ENCODE measurements around the gene BACH2.

BACH2 gene

GRCh38 chr6:90019216-90019615 lies 277.4 kb downstream of the BACH2 start:
- Histone ChIP-seq H3K4me1 (ENCODE audit: insufficient read depth, poor library complexity, severe bottlenecking) (no peaks in the 10 kb centered on the region), H3K9me3 (ENCODE audit: severe bottlenecking) (no peaks in the 10 kb centered on the region), H3K27ac (ENCODE audit: poor library complexity, severe bottlenecking) (no peak overlapping the region), H3K27me3 (ENCODE audit: insufficient read depth, poor library complexity, severe bottlenecking) (no peaks in the 10 kb centered on the region), H3K4me3 (ENCODE audit: severe bottlenecking) (no peak overlapping the region), H3K36me3 (ENCODE audit: low read depth) (no peaks in the 10 kb centered on the region)
- TF ChIP-seq CTCF (IDR thresholded peaks at IDR 0.05; ENCODE audit: poor library complexity, severe bottlenecking) = no peak
- DNase-seq (ENCODE audit: low spot score) (no peak), ATAC-seq (ENCODE audit: low read depth) (no peak)

GRCh38 chr6:90015883-90016282 lies 280.8 kb downstream of the BACH2 start:
- TF ChIP-seq CTCF (IDR thresholded peaks at IDR 0.05; ENCODE audit: poor library complexity, severe bottlenecking) = no peak
- H3K36me3 ChIP-seq (ENCODE audit: low read depth) = no peaks in the 10 kb centered on the region
- H3K27me3 ChIP-seq (ENCODE audit: insufficient read depth, poor library complexity, severe bottlenecking) = no peaks in the 10 kb centered on the region
- ATAC-seq (ENCODE audit: low read depth) (no peak), DNase-seq (ENCODE audit: low spot score) (no peak)
- no peak overlapping the region for H3K4me3 ChIP-seq (ENCODE audit: severe bottlenecking)
- no peaks in the 10 kb centered on the region for H3K4me1 ChIP-seq (ENCODE audit: insufficient read depth, poor library complexity, severe bottlenecking)
- H3K27ac ChIP-seq (ENCODE audit: poor library complexity, severe bottlenecking) = no peak overlapping the region
- H3K9me3 ChIP-seq (ENCODE audit: severe bottlenecking) = no peaks in the 10 kb centered on the region

GRCh38 chr6:90008908-90009501 lies 287.6 kb downstream of the BACH2 start:
- no peaks in the 10 kb centered on the region for H3K9me3 ChIP-seq (ENCODE audit: severe bottlenecking)
- ATAC-seq (ENCODE audit: low read depth) (peak; percentile 86), DNase-seq (ENCODE audit: low spot score) (no peak)
- H3K4me1 ChIP-seq (ENCODE audit: insufficient read depth, poor library complexity, severe bottlenecking) = peaks cover 23% of the 10 kb centered on the region
- TF ChIP-seq CTCF (IDR thresholded peaks at IDR 0.05; ENCODE audit: poor library complexity, severe bottlenecking) = no peak
- no peaks in the 10 kb centered on the region for H3K27me3 ChIP-seq (ENCODE audit: insufficient read depth, poor library complexity, severe bottlenecking)
- peak overlapping the region; percentile 78 for H3K27ac ChIP-seq (ENCODE audit: poor library complexity, severe bottlenecking)
- no peak overlapping the region for H3K4me3 ChIP-seq (ENCODE audit: severe bottlenecking)
- no peaks in the 10 kb centered on the region for H3K36me3 ChIP-seq (ENCODE audit: low read depth)

GRCh38 chr6:90008189-90008907 lies 288.3 kb downstream of the BACH2 start:
- H3K27me3 ChIP-seq (ENCODE audit: insufficient read depth, poor library complexity, severe bottlenecking) = no peaks in the 10 kb centered on the region
- no peaks in the 10 kb centered on the region for H3K36me3 ChIP-seq (ENCODE audit: low read depth)
- H3K9me3 ChIP-seq (ENCODE audit: severe bottlenecking) = no peaks in the 10 kb centered on the region
- peaks cover 29% of the 10 kb centered on the region for H3K4me1 ChIP-seq (ENCODE audit: insufficient read depth, poor library complexity, severe bottlenecking)
- no peak for ATAC-seq (ENCODE audit: low read depth)
- DNase-seq (ENCODE audit: low spot score) = no peak
- TF ChIP-seq CTCF (IDR thresholded peaks at IDR 0.05; ENCODE audit: poor library complexity, severe bottlenecking) = no peak
- H3K27ac ChIP-seq (ENCODE audit: poor library complexity, severe bottlenecking) = peak overlapping the region; percentile 78
- H3K4me3 ChIP-seq (ENCODE audit: severe bottlenecking) = no peak overlapping the region
